Measurements from ENCODE around the gene GABBR2. TPM values are rescaled to one million over a fixed set of nuclear protein-coding genes. Genes with fewer than 3 reads are reported as not detected.

The GABBR2 gene
- total and polyA plus RNA-seq, 2 donors (not counting 1 experiment from before 2014, with no cell fraction given): 0.03 TPM; not detected in 1

DNA sequence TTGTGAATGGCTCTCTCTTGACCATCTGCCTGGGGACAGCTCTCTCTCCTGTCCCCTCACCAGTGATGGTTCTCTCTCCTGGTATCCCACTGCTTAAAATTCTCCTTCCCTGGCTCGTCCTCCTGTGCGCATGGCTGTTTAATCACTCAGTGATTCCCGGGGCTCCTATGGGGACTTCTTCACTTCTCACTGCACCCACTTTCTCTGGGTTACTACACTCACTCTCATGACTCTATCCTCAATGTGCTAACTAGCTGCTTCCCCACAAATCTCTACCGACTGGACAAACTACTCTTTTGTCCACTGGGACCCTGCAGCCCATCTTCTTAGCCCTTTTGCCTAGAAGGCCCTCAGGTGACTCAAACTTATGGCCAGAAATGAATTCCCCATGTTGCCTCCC is 364.2 kb downstream of the GABBR2 start:
- H3K4me1 Mint-ChIP-seq: no peaks in the 10 kb centered on the region
- peaks cover 0 to 6% (median 0%) of the 10 kb centered on the region in 3 donors for H3K9me3 ChIP-seq (ENCODE audit: control extremely low read depth in 1 of 3, control insufficient read depth in 2 of 3, insufficient read depth in 1 of 3, low read length in 2 of 3)
- no peak overlapping the region for H3K4me2 ChIP-seq (replicated peaks; ENCODE audit: low read depth, low read length, poor library complexity, severe bottlenecking)
- intact Hi-C loops (cut with micrococcal nuclease): no loop called here
- no peaks in the 10 kb centered on the region for H3K4me1 ChIP-seq (ENCODE audit: control insufficient read depth in 2 of 2, insufficient read depth in 2 of 2, low read length in 2 of 2)
- H3K27ac Mint-ChIP-seq: no peak overlapping the region
- H2AFZ ChIP-seq (ENCODE audit: insufficient read depth, low read depth, low read length, poor library complexity, severe bottlenecking): no peak overlapping the region
- POLR2A ChIA-PET: no interaction called here
- 81% methylated on average over 4 of the region's 4 CpGs for WGBS (ENCODE audit: insufficient coverage)
- DNase-seq (no peak), ATAC-seq (ENCODE audit: low read depth) (no peak)
- TF ChIP-seq, protein P1, sequence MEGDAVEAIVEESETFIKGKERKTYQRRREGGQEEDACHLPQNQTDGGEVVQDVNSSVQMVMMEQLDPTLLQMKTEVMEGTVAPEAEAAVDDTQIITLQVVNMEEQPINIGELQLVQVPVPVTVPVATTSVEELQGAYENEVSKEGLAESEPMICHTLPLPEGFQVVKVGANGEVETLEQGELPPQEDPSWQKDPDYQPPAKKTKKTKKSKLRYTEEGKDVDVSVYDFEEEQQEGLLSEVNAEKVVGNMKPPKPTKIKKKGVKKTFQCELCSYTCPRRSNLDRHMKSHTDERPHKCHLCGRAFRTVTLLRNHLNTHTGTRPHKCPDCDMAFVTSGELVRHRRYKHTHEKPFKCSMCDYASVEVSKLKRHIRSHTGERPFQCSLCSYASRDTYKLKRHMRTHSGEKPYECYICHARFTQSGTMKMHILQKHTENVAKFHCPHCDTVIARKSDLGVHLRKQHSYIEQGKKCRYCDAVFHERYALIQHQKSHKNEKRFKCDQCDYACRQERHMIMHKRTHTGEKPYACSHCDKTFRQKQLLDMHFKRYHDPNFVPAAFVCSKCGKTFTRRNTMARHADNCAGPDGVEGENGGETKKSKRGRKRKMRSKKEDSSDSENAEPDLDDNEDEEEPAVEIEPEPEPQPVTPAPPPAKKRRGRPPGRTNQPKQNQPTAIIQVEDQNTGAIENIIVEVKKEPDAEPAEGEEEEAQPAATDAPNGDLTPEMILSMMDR (IDR thresholded peaks at IDR 0.05): no peak
- no peak for TF ChIP-seq EZH2 (IDR thresholded peaks at IDR 0.05; ENCODE audit: borderline replicate concordance, insufficient read depth, low read depth, low read length, poor library complexity, severe bottlenecking)
- no peaks in the 10 kb centered on the region for H3K79me2 ChIP-seq (ENCODE audit: control insufficient read depth, insufficient read depth, low read length)
- peaks cover 2% of the 10 kb centered on the region for H3K9me3 Mint-ChIP-seq (ENCODE audit: insufficient read depth)
- H3K27ac ChIP-seq (ENCODE audit: low read length in 2 of 2): no peak overlapping the region
- H3K4me3 Mint-ChIP-seq: no peak overlapping the region
- no peak overlapping the region for H3K4me3 ChIP-seq (ENCODE audit: control extremely low read depth in 1 of 5, extremely low read depth in 1 of 5, insufficient read depth in 1 of 5, low read depth in 2 of 5, low read length in 4 of 5)
- H4K20me1 ChIP-seq (ENCODE audit: control insufficient read depth, insufficient read depth, low read length, poor library complexity, severe bottlenecking): no peaks in the 10 kb centered on the region
- H3K27me3 ChIP-seq (replicated peaks in 1 of 4; ENCODE audit: control extremely low read depth in 1 of 4, control insufficient read depth in 3 of 4, insufficient read depth in 4 of 4, low read length in 3 of 4): peaks cover 0 to 5% (median 0%) of the 10 kb centered on the region in 4 experiments
- peaks cover 27% of the 10 kb centered on the region for H3K27me3 Mint-ChIP-seq
- CTCF ChIA-PET: no interaction called here
- no peaks in the 10 kb centered on the region for H3K36me3 ChIP-seq (replicated peaks in 1 of 2; ENCODE audit: control extremely low read depth in 1 of 2, control insufficient read depth in 1 of 2, extremely low read depth in 1 of 2, insufficient read depth in 2 of 2, low read length in 1 of 2)
- no peak overlapping the region for H3K9ac ChIP-seq (ENCODE audit: low read length)

DNA sequence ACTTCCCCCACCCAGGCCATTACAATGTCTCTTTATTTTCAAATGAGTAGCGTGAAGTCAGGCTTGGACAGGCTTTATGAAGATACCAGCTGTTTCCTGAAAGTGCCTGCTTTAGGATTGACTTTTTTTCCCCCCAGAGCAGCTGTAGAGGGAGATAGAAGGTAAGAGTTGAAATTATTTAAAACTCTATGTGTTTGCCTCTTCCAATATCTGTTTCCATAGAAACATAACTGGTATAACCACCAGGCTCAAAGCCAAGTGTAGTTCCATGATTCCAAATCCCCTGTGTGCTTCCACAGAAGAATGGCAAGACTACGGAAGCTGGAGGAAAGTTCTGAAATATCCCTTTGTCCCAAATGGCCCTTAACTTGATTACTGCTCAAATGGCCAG is 365.9 kb downstream of the GABBR2 start:
- Histone ChIP-seq H3K27ac (ENCODE audit: low read length in 2 of 2) (no peak overlapping the region), H3K9ac (ENCODE audit: low read length) (no peak overlapping the region), H2AFZ (ENCODE audit: insufficient read depth, low read depth, low read length, poor library complexity, severe bottlenecking) (no peak overlapping the region), H3K9me3 (ENCODE audit: control extremely low read depth in 1 of 3, control insufficient read depth in 2 of 3, insufficient read depth in 1 of 3, low read length in 2 of 3) (peaks cover 0 to 6% (median 0%) of the 10 kb centered on the region in 3 donors), H3K4me2 (replicated peaks; ENCODE audit: low read depth, low read length, poor library complexity, severe bottlenecking) (no peak overlapping the region), H3K79me2 (ENCODE audit: control insufficient read depth, insufficient read depth, low read length) (no peaks in the 10 kb centered on the region), H3K4me3 (ENCODE audit: control extremely low read depth in 1 of 5, extremely low read depth in 1 of 5, insufficient read depth in 1 of 5, low read depth in 2 of 5, low read length in 4 of 5) (no peak overlapping the region), H3K36me3 (replicated peaks in 1 of 2; ENCODE audit: control extremely low read depth in 1 of 2, control insufficient read depth in 1 of 2, extremely low read depth in 1 of 2, insufficient read depth in 2 of 2, low read length in 1 of 2) (no peaks in the 10 kb centered on the region), H4K20me1 (ENCODE audit: control insufficient read depth, insufficient read depth, low read length, poor library complexity, severe bottlenecking) (no peaks in the 10 kb centered on the region), H3K27me3 (replicated peaks in 1 of 4; ENCODE audit: control extremely low read depth in 1 of 4, control insufficient read depth in 3 of 4, insufficient read depth in 4 of 4, low read length in 3 of 4) (peaks cover 0 to 5% (median 0%) of the 10 kb centered on the region in 4 experiments), H3K4me1 (ENCODE audit: control insufficient read depth in 2 of 2, insufficient read depth in 2 of 2, low read length in 2 of 2) (no peaks in the 10 kb centered on the region)
- Mint-ChIP-seq H3K27ac (no peak overlapping the region), H3K4me3 (no peak overlapping the region), H3K4me1 (no peaks in the 10 kb centered on the region), H3K27me3 (peaks cover 30% of the 10 kb centered on the region), H3K9me3 (ENCODE audit: insufficient read depth) (peaks cover 2% of the 10 kb centered on the region)
- ATAC-seq (ENCODE audit: low read depth) (no peak), DNase-seq (no peak)
- TF ChIP-seq EZH2 (IDR thresholded peaks at IDR 0.05; ENCODE audit: borderline replicate concordance, insufficient read depth, low read depth, low read length, poor library complexity, severe bottlenecking): no peak
- TF ChIP-seq, protein P1 (IDR thresholded peaks at IDR 0.05): no peak
- ChIA-PET CTCF (no interaction called here), POLR2A (no interaction called here)
- 17% methylated on average over 1 of the region's 2 CpGs for WGBS (ENCODE audit: insufficient coverage)
- intact Hi-C loops (cut with micrococcal nuclease): no loop called here

Data from B cell (primary cell).